Measurements from ENCODE around the gene TCTN2.

Gene TCTN2

DNA sequence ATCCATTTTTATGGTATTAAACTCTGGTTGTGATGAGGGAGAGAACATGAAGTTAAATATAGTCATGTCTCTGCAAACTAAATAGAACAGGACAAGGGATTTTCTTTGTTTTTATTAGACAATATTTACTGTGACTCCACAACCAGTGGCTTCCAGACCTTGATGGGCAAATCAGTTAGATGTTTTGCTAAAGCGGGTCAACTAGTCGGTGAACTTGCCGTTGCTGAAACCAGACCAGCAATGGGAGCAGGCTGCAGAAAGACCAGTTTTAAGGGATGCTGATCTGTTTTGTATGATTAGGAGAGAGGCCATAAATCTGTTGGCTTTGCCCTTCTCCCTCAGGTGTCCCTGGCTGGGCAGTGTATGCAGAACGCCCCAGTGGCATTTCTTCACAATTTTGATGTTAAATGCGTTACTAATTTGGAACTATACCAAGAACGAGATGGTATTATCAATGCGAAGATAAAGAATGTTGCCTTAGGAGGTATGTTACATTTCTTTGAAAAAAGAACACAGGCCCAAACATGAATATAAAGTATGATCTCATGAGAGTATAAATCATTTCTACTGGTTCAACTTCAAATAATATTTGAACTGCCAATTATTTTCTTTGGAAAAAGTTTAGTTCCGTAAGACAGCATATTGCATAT lies 19.4 kb downstream of the TCTN2 start:
- TF ChIP-seq TCF4 (CRISPR knock-in tag; IDR thresholded peaks at IDR 0.05; ENCODE audit: borderline replicate concordance) (no peak), ZNF70 (CRISPR knock-in tag; IDR thresholded peaks at IDR 0.05) (no peak), CSDC2 (CRISPR knock-in tag; IDR thresholded peaks at IDR 0.05) (no peak), OSR1 (CRISPR knock-in tag; IDR thresholded peaks at IDR 0.05) (no peak), BACH2 (CRISPR knock-in tag; IDR thresholded peaks at IDR 0.05; ENCODE audit: borderline replicate concordance) (no peak), SNAI2 (CRISPR knock-in tag; IDR thresholded peaks at IDR 0.05) (no peak), PPARA (CRISPR knock-in tag; IDR thresholded peaks at IDR 0.05; ENCODE audit: borderline replicate concordance) (no peak)
- TF ChIP-seq, protein P1, sequence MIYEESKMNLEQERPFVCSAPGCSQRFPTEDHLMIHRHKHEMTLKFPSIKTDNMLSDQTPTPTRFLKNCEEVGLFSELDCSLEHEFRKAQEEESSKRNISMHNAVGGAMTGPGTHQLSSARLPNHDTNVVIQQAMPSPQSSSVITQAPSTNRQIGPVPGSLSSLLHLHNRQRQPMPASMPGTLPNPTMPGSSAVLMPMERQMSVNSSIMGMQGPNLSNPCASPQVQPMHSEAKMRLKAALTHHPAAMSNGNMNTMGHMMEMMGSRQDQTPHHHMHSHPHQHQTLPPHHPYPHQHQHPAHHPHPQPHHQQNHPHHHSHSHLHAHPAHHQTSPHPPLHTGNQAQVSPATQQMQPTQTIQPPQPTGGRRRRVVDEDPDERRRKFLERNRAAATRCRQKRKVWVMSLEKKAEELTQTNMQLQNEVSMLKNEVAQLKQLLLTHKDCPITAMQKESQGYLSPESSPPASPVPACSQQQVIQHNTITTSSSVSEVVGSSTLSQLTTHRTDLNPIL (CRISPR knock-in tag; IDR thresholded peaks at IDR 0.05; ENCODE audit: low read depth) = no peak
- TF ChIP-seq, protein P2, sequence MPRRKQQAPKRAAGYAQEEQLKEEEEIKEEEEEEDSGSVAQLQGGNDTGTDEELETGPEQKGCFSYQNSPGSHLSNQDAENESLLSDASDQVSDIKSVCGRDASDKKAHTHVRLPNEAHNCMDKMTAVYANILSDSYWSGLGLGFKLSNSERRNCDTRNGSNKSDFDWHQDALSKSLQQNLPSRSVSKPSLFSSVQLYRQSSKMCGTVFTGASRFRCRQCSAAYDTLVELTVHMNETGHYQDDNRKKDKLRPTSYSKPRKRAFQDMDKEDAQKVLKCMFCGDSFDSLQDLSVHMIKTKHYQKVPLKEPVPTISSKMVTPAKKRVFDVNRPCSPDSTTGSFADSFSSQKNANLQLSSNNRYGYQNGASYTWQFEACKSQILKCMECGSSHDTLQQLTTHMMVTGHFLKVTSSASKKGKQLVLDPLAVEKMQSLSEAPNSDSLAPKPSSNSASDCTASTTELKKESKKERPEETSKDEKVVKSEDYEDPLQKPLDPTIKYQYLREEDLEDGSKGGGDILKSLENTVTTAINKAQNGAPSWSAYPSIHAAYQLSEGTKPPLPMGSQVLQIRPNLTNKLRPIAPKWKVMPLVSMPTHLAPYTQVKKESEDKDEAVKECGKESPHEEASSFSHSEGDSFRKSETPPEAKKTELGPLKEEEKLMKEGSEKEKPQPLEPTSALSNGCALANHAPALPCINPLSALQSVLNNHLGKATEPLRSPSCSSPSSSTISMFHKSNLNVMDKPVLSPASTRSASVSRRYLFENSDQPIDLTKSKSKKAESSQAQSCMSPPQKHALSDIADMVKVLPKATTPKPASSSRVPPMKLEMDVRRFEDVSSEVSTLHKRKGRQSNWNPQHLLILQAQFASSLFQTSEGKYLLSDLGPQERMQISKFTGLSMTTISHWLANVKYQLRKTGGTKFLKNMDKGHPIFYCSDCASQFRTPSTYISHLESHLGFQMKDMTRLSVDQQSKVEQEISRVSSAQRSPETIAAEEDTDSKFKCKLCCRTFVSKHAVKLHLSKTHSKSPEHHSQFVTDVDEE (CRISPR knock-in tag; IDR thresholded peaks at IDR 0.05) = no peak
- no peak for ATAC-seq

DNA sequence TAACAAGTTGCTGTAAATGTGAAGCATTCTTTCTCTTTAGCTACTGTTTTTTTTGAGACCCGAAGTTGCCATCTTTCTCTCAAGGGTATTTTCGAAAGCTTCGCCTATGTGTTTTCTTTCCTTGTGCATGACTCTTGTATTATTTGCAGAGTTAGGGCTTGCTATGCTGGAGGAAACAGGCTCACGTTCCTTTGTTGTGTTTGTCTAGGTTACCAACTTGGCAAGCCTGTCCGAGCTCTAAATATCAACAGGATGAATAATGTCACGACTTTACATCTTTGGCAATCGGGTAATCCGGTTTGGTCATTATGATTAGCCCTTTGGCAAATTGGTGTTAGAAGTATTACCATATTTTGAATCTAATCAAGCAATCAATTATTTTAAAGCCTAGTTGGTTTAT lies 25.3 kb downstream of the TCTN2 start:
- TF ChIP-seq SNAI2 (CRISPR knock-in tag; IDR thresholded peaks at IDR 0.05) (no peak), ZNF70 (CRISPR knock-in tag; IDR thresholded peaks at IDR 0.05) (no peak), ESRRG (CRISPR knock-in tag; IDR thresholded peaks at IDR 0.05) (no peak), ZNF8 (CRISPR knock-in tag; IDR thresholded peaks at IDR 0.05) (no peak), ISL1 (CRISPR knock-in tag; IDR thresholded peaks at IDR 0.05) (no peak), ARNTL (CRISPR knock-in tag; IDR thresholded peaks at IDR 0.05; ENCODE audit: borderline replicate concordance, low read depth) (no peak), ZC3H10 (CRISPR knock-in tag; IDR thresholded peaks at IDR 0.05) (no peak), ZNF565 (CRISPR knock-in tag; conservative IDR thresholded peaks at IDR 0.05; ENCODE audit: low read depth) (no peak)
- TF ChIP-seq, protein P2 (CRISPR knock-in tag; IDR thresholded peaks at IDR 0.05) = no peak
- TF ChIP-seq, protein P3, sequence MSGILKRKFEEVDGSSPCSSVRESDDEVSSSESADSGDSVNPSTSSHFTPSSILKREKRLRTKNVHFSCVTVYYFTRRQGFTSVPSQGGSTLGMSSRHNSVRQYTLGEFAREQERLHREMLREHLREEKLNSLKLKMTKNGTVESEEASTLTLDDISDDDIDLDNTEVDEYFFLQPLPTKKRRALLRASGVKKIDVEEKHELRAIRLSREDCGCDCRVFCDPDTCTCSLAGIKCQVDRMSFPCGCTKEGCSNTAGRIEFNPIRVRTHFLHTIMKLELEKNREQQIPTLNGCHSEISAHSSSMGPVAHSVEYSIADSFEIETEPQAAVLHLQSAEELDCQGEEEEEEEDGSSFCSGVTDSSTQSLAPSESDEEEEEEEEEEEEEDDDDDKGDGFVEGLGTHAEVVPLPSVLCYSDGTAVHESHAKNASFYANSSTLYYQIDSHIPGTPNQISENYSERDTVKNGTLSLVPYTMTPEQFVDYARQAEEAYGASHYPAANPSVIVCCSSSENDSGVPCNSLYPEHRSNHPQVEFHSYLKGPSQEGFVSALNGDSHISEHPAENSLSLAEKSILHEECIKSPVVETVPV (CRISPR knock-in tag; IDR thresholded peaks at IDR 0.05) = no peak
- no peak for ATAC-seq

DNA sequence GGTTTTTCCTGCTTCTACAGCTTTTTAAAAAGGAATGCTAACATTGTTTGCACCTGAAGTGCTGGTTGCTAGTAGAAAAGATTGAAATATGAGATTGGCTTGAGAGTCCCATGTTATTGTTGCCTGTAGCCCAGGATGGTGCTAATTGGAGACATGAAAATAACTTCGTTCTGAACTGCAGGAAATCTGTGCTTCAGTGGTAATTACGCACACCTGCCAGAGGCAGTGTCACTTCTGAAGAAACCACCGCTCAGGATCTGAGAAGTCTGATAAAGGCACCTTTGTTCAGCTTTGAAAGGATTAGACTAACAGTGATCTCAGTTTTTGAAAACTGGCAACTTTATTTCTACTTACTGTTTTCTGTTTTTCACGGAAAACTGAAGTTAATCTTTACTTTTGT lies 25.7 kb downstream of the TCTN2 start:
- ATAC-seq = no peak

More for the DNA sequence above, 25.7 kb downstream of the TCTN2 start:
- TF ChIP-seq RARB (CRISPR knock-in tag; IDR thresholded peaks at IDR 0.05) (no peak), ZFP30 (CRISPR knock-in tag; IDR thresholded peaks at IDR 0.05) (no peak), SNAI2 (CRISPR knock-in tag; IDR thresholded peaks at IDR 0.05) (no peak), CSDC2 (CRISPR knock-in tag; IDR thresholded peaks at IDR 0.05) (no peak), ESRRG (CRISPR knock-in tag; IDR thresholded peaks at IDR 0.05) (no peak), TOX (CRISPR knock-in tag; IDR thresholded peaks at IDR 0.05; ENCODE audit: borderline replicate concordance) (no peak), OSR1 (CRISPR knock-in tag; IDR thresholded peaks at IDR 0.05) (no peak), ARNTL (CRISPR knock-in tag; IDR thresholded peaks at IDR 0.05; ENCODE audit: borderline replicate concordance, low read depth) (no peak), ZFP3 (CRISPR knock-in tag; IDR thresholded peaks at IDR 0.05) (no peak), GLIS3 (CRISPR knock-in tag; IDR thresholded peaks at IDR 0.05) (no peak), ZC3H10 (CRISPR knock-in tag; IDR thresholded peaks at IDR 0.05) (no peak), ISL1 (CRISPR knock-in tag; IDR thresholded peaks at IDR 0.05) (no peak), PPARA (CRISPR knock-in tag; IDR thresholded peaks at IDR 0.05; ENCODE audit: borderline replicate concordance) (no peak), BACH2 (CRISPR knock-in tag; IDR thresholded peaks at IDR 0.05; ENCODE audit: borderline replicate concordance) (no peak)
- TF ChIP-seq, protein P4, sequence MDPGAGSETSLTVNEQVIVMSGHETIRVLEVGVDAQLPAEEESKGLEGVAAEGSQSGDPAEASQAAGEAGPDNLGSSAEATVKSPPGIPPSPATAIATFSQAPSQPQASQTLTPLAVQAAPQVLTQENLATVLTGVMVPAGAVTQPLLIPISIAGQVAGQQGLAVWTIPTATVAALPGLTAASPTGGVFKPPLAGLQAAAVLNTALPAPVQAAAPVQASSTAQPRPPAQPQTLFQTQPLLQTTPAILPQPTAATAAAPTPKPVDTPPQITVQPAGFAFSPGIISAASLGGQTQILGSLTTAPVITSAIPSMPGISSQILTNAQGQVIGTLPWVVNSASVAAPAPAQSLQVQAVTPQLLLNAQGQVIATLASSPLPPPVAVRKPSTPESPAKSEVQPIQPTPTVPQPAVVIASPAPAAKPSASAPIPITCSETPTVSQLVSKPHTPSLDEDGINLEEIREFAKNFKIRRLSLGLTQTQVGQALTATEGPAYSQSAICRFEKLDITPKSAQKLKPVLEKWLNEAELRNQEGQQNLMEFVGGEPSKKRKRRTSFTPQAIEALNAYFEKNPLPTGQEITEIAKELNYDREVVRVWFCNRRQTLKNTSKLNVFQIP (CRISPR knock-in tag; IDR thresholded peaks at IDR 0.05; ENCODE audit: borderline replicate concordance, low read depth) = no peak
- TF ChIP-seq, protein P1 (CRISPR knock-in tag; IDR thresholded peaks at IDR 0.05; ENCODE audit: low read depth) = no peak

All from SK-N-SH treated with all-trans-retinoic acid at 6 μM for 48 hours (cell line).